ENCODE data around the gene ABCD3.
A peak's percentile ranks its signal among the peaks of the same experiment; 100 is the strongest.

ABCD3 gene

DNA sequence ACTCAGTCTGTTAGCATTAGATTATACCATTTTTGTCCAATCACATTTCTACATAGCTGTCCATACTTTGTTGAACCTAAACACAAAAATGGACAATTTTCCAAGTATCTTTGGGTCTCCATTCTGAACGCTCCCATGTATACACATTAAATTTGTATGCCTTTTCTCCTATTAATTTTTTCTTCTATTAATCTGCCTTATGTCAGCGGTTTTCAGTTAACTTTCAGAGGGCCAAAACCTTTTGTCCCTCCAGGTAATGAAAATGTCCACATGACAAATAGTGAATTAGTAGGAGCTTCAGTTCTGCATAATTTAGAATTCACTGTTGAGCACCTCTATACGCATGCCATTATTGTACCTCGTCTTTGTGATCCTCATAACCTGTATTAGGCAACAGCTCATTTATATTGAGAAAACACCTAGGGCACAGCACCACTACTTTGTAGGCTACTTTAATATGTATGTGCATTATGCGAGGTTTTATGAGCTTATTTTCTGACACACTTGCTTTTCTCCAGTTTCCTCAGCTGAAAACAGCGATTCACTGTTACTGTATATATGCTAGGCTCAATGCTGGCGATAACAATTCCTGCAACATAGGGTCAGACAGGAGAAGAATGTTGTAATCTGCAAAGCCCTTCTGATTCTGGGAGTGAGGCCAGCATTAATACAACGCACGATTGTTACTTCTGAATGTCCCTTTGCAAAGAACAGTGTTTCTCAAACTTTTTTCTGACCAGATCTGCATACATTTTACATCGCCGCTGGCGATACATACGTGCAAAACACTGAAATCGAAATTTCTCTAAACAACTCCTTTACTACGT, 1.1 kb upstream of the ABCD3 start:
- peak overlapping the region; percentile 56 for H3K27ac ChIP-seq

DNA sequence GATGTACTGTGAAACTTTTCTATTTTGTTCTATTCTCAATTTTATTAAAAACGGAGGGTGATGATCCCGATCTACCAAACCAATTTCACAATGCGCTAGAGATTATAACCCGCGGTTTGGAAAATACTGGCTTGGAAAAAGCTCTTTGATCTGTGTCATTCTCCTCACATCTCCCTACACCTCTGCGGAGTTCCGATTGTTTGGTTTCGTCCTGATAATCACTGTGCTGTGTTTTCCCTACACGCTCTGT, 536 bp upstream of the ABCD3 start:
- Histone ChIP-seq H4K20me1 (ENCODE audit: insufficient read depth) (no peaks in the 10 kb centered on the region), H3K27me3 (ENCODE audit: insufficient read depth, low read depth) (no peaks in the 10 kb centered on the region), H3K4me3 (IDR thresholded peaks at IDR 0.05; ENCODE audit: insufficient read depth, low read depth, low read length) (no peak overlapping the region), H3K27ac (peak overlapping the region; percentile 56), H2AFZ (ENCODE audit: low read depth) (peak overlapping the region; percentile 83), H3K9ac (peak overlapping the region; percentile 59; the same call in 1 of the 2 replicates), H3K79me2 (ENCODE audit: insufficient read depth, low read depth) (0 out of 2 replicates have a peak, but pooled peaks cover 4% of the 10 kb centered on the region), H3K4me2 (peak overlapping the region; percentile 85), H3K36me3 (ENCODE audit: insufficient read depth) (no peaks in the 10 kb centered on the region), H3K4me1 (ENCODE audit: low read depth, poor library complexity, severe bottlenecking) (peaks cover 14% of the 10 kb centered on the region)
- TF ChIP-seq, protein P1, sequence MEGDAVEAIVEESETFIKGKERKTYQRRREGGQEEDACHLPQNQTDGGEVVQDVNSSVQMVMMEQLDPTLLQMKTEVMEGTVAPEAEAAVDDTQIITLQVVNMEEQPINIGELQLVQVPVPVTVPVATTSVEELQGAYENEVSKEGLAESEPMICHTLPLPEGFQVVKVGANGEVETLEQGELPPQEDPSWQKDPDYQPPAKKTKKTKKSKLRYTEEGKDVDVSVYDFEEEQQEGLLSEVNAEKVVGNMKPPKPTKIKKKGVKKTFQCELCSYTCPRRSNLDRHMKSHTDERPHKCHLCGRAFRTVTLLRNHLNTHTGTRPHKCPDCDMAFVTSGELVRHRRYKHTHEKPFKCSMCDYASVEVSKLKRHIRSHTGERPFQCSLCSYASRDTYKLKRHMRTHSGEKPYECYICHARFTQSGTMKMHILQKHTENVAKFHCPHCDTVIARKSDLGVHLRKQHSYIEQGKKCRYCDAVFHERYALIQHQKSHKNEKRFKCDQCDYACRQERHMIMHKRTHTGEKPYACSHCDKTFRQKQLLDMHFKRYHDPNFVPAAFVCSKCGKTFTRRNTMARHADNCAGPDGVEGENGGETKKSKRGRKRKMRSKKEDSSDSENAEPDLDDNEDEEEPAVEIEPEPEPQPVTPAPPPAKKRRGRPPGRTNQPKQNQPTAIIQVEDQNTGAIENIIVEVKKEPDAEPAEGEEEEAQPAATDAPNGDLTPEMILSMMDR (conservative IDR thresholded peaks at IDR 0.05; ENCODE audit: low read depth, low read length): no peak

More for the DNA sequence above, 1.1 kb upstream of the ABCD3 start:
- Histone ChIP-seq H3K4me3 (IDR thresholded peaks at IDR 0.05; ENCODE audit: insufficient read depth, low read depth, low read length) (no peak overlapping the region), H3K79me2 (ENCODE audit: insufficient read depth, low read depth) (0 out of 2 replicates have a peak, but pooled peaks cover 4% of the 10 kb centered on the region), H2AFZ (ENCODE audit: low read depth) (peak overlapping the region; percentile 83), H3K4me2 (peak overlapping the region; percentile 85), H3K27me3 (ENCODE audit: insufficient read depth, low read depth) (no peaks in the 10 kb centered on the region), H3K4me1 (ENCODE audit: low read depth, poor library complexity, severe bottlenecking) (peaks cover 14% of the 10 kb centered on the region), H4K20me1 (ENCODE audit: insufficient read depth) (no peaks in the 10 kb centered on the region), H3K9ac (peak overlapping the region; percentile 59; the same call in 1 of the 2 replicates), H3K36me3 (ENCODE audit: insufficient read depth) (no peaks in the 10 kb centered on the region)
- TF ChIP-seq, protein P1 (conservative IDR thresholded peaks at IDR 0.05; ENCODE audit: low read depth, low read length): no peak

DNA sequence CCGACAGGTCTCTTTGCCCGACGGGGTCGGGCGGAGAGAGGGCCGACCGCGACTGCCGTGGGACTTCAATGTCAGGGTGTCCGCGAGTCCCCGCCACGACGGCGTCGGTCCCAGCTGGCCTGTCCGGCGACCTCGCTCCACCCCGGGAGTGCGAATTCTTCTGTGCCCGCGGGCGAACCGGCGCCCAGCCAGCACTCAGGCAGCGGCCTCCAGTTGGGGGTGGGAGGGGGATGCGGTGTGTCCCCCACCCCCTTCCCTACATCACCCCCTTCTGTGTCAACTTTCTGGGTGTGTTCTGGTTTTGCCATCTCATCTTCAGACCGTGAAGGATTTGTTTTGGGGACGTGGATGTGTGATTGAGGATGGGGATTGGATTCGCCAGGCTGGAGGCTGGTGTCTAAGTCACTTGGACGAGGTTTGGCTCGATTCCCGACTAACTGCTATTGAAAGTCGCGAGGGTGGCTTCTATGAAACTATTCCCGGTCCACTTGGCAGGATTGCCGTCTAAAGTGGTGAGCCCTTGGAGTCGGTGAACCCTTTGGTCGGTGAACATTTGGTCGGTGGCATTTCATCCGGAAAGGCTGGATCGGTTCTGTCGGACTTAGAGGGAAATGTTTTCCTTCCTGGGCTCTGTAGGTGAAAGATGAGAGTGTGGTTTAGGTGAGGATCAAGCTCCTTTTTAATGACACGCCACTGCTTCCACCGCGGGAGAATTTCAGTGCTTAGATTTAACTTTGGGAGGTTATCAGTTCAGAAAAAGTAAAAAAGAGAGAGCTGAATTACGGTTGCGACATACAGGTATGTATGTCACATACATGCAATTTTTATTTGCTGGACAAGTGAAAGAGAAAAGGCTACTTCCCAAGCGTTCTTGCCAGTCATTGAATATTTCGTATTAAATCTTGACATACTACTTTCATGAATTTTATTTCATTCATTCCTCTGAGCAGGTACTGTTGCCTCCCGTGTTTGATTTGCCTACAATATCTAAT, 771 bp downstream of the ABCD3 start:
- 0 out of 2 replicates have a peak, but pooled peaks cover 4% of the 10 kb centered on the region for H3K79me2 ChIP-seq (ENCODE audit: insufficient read depth, low read depth)
- peak overlapping the region; percentile 83 for H2AFZ ChIP-seq (ENCODE audit: low read depth)
- H3K27me3 ChIP-seq (ENCODE audit: insufficient read depth, low read depth): no peaks in the 10 kb centered on the region
- H3K4me1 ChIP-seq (ENCODE audit: low read depth, poor library complexity, severe bottlenecking): peaks cover 14% of the 10 kb centered on the region
- TF ChIP-seq, protein P1 (conservative IDR thresholded peaks at IDR 0.05; ENCODE audit: low read depth, low read length): no peak
- H3K4me3 ChIP-seq (IDR thresholded peaks at IDR 0.05; ENCODE audit: insufficient read depth, low read depth, low read length): peak overlapping the region; percentile 62
- no peaks in the 10 kb centered on the region for H3K36me3 ChIP-seq (ENCODE audit: insufficient read depth)
- H3K9ac ChIP-seq: peak overlapping the region; percentile 55; the same call in 1 of the 2 replicates
- no peaks in the 10 kb centered on the region for H4K20me1 ChIP-seq (ENCODE audit: insufficient read depth)
- H3K4me2 ChIP-seq: peak overlapping the region; percentile 59
- no peak overlapping the region for H3K27ac ChIP-seq

DNA sequence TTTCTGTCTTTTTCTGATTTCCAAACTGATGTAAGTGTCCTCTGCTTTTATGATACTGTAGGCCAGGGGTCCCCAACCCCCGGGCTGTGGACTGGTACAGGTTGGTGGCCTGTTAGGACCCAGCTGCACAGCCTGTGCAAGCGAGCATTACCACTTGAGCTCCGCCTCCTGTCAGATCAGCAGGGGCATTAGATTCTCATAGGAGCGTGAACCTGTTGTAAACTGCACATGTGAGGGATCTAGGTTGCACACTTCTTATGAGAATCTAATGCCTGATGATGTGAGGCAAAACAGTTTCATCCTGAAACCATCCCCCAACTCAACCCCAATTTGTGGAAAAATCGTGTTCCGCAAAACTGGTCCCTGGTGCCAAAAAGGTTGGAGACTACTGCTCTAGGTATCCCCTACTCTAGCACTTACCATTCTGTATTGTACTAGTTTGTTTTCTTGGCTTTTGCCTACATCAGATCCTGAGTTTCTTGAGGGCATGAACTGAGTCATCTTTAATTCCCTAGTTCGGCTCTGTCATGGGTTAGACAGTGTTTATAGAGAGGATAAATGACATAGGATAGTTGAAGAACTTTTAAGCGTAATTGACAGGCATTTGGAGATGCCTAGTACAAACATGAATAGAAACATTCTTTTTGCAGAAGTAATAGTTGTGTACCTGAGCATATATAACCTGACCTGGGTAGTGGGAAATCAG, 4.1 kb downstream of the ABCD3 start:
- no peak overlapping the region for H2AFZ ChIP-seq (ENCODE audit: low read depth)
- no peak overlapping the region for H3K4me3 ChIP-seq (IDR thresholded peaks at IDR 0.05; ENCODE audit: insufficient read depth, low read depth, low read length)
- H3K79me2 ChIP-seq (ENCODE audit: insufficient read depth, low read depth): peaks cover 10% of the 10 kb centered on the region; the same call in 1 of the 2 replicates
- peaks cover 7% of the 10 kb centered on the region for H3K4me1 ChIP-seq (ENCODE audit: low read depth, poor library complexity, severe bottlenecking)
- no peak overlapping the region for H3K27ac ChIP-seq
- no peak overlapping the region for H3K4me2 ChIP-seq
- no peaks in the 10 kb centered on the region for H3K27me3 ChIP-seq (ENCODE audit: insufficient read depth, low read depth)
- H3K36me3 ChIP-seq (ENCODE audit: insufficient read depth): no peaks in the 10 kb centered on the region
- H4K20me1 ChIP-seq (ENCODE audit: insufficient read depth): no peaks in the 10 kb centered on the region
- TF ChIP-seq, protein P1 (conservative IDR thresholded peaks at IDR 0.05; ENCODE audit: low read depth, low read length): no peak
- H3K9ac ChIP-seq: no peak overlapping the region

All from KMS-11 (cell line).